Stomach smooth muscle (tissue), 2 donors: Measurements from ENCODE around the gene ENO1.
"Not testable (repeated sequence)": the region's sequence is repeated elsewhere in the genome, so short reads cannot be mapped to it uniquely, and the experiment has no call there.

ENCODE experiments used
- H3K27ac ChIP-seq: one replicate; pipeline ENCODE4 v1.7.0; 2013; ENCODE audit warnings: mild to moderate bottlenecking, low read length, inconsistent platforms
- H3K27me3 ChIP-seq, 2 donors: one replicate each; pipeline ENCODE4 v1.7.0; 2013; ENCODE audit warnings: low read length in 2 of 2; ENCODE audit not compliant: insufficient read depth in 2 of 2, control insufficient read depth in 1 of 2
- H3K36me3 ChIP-seq, 2 donors: one replicate each; pipeline ENCODE4 v1.7.0; 2013; ENCODE audit warnings: low read length in 2 of 2; ENCODE audit not compliant: control insufficient read depth in 2 of 2, insufficient read depth in 2 of 2
- H3K4me1 ChIP-seq: one replicate; pipeline ENCODE4 v1.7.0; 2013; ENCODE audit warnings: low read length; ENCODE audit not compliant: control insufficient read depth, insufficient read depth
- H3K4me3 ChIP-seq, 2 donors: one replicate each; pipeline ENCODE4 v1.7.0; 2013; ENCODE audit warnings: low read length in 2 of 2
- H3K9ac ChIP-seq, 2 donors: one replicate each; pipeline ENCODE4 v1.7.0; 2013; ENCODE audit warnings: low read length in 2 of 2, mild to moderate bottlenecking in 1 of 2
- H3K9me3 ChIP-seq, 2 donors: one replicate each; pipeline ENCODE4 v1.7.0; 2013; ENCODE audit warnings: low read length in 2 of 2; ENCODE audit not compliant: control insufficient read depth in 2 of 2
- donor health status: healthy.
- donor health status: Pancreatic carcinoma.

ENO1 gene

DNA sequence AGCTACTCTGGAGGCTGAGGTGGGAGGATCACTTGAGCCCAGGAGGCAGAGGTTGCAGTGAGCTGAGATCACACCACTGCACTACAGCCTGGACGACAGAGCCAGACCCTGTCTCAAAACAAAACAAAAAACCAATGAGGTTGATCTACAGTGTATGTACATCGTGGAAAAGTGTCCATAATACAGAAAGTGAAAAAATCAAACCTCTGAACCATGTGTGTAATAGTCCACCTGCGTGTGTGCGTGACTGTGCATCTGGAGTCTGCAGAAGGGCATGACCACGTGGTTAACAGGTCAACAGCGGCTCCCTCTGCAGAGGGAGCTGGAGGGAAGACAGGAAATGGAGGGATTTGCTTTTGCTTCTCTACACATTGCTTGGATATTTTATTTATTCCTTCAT, 32.4 kb upstream of the ENO1 start:
- Histone ChIP-seq H3K36me3 (no peaks in the 10 kb centered on the region), H3K9me3 (no peaks in the 10 kb centered on the region), H3K4me1 (no peaks in the 10 kb centered on the region), H3K4me3 (no peak overlapping the region), H3K27me3 (no peaks in the 10 kb centered on the region), H3K27ac (no peak overlapping the region), H3K9ac (no peak overlapping the region)

DNA sequence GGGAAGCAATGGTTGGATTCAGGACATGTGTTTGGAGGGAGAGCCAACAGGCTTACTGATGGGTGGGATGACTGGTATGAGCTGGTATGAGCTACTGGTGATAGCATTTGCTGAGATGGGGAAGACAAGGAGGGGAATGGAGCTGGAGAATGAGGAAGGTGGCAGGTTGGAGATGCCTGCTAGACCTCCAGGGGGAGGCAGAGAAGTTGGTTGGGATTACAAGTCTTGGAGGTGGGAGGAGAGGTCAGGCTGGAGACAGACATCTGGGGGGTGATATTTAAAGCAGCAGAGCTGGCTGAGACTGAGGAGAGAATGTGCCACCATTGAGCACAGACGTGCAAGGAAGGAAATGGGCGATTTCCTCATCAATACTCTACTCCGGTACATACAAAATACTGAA, 31.8 kb upstream of the ENO1 start:
- no peaks in the 10 kb centered on the region for H3K4me1 ChIP-seq
- no peaks in the 10 kb centered on the region for H3K27me3 ChIP-seq
- no peaks in the 10 kb centered on the region for H3K9me3 ChIP-seq
- H3K9ac ChIP-seq: no peak overlapping the region
- H3K27ac ChIP-seq: no peak overlapping the region
- no peak overlapping the region for H3K4me3 ChIP-seq
- H3K36me3 ChIP-seq: no peaks in the 10 kb centered on the region

DNA sequence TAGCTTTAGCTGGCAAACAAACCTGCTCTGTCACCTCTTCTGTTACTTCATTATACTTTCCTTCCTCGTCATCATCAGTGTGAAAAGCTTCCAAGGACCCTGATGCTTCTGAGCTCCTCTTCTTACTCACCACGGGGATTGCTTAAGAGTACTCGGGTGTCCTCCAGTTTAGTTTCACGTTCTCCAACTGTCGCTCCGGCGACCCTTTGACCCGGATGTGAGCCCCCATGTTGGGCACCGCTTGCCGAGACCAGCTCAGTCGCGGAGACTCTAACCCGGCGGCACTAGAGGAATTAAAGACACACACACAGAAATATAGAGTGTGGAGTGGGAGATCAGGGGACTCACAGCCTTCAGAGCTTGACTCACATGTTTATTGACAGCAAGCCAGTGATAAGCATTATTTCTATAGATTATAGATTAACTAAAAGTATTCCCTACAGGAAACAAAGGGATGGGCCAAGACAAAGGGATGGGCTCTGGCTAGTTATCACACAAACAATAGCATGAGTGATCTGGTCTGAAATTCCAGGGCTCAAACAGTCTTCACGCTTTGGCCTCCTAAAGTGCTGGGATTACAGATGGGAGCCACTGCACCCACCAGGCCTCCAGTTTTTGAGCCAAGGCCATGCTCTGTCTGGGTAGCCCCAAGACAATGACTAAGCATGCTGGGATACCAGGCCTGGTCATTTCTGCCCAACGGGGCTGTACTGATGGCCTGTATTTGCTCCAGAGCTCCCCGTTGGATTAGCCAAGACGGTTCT, 30.1 kb upstream of the ENO1 start:
- H3K4me1 ChIP-seq: peaks cover 8% of the 10 kb centered on the region
- H3K9ac ChIP-seq: no peak overlapping the region
- H3K27ac ChIP-seq: no peak overlapping the region

DNA sequence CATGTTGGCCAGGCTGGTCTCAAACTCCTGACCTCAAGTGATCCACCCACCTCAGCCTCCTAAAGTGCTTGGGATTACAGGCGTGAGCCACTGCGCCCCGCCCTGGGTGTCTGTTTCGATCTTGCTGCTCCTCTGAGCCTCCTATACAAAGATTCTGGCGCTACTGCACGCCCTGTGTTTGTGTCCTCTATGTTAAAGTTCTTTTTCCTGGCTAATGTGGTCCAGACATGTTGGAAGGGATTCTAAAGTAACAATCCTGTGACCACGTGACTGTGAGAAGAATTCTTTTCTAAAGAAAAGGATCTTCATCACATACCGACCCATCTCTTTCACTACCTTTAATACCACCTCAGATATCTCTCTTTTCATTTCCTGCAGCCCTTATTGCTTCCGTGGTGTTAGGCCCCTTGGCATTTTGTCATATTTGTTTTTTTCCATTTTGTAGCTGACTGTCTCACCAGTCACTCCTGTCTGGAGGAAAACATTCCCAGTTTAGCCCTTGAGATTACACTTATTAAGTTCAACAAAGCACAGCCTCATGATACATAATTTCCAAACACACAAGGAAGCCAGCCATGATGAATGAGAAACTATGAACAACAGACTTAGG, 27.2 kb upstream of the ENO1 start:
- Histone ChIP-seq H3K9me3 (no peaks in the 10 kb centered on the region), H3K4me3 (no peak overlapping the region), H3K36me3 (no peaks in the 10 kb centered on the region), H3K4me1 (peaks cover 9% of the 10 kb centered on the region), H3K27me3 (no peaks in the 10 kb centered on the region), H3K27ac (no peak overlapping the region), H3K9ac (no peak overlapping the region)

More for the DNA sequence above, 30.1 kb upstream of the ENO1 start:
- Histone ChIP-seq H3K9me3 (no peaks in the 10 kb centered on the region), H3K4me3 (no peak overlapping the region), H3K36me3 (no peaks in the 10 kb centered on the region), H3K27me3 (no peaks in the 10 kb centered on the region)

DNA sequence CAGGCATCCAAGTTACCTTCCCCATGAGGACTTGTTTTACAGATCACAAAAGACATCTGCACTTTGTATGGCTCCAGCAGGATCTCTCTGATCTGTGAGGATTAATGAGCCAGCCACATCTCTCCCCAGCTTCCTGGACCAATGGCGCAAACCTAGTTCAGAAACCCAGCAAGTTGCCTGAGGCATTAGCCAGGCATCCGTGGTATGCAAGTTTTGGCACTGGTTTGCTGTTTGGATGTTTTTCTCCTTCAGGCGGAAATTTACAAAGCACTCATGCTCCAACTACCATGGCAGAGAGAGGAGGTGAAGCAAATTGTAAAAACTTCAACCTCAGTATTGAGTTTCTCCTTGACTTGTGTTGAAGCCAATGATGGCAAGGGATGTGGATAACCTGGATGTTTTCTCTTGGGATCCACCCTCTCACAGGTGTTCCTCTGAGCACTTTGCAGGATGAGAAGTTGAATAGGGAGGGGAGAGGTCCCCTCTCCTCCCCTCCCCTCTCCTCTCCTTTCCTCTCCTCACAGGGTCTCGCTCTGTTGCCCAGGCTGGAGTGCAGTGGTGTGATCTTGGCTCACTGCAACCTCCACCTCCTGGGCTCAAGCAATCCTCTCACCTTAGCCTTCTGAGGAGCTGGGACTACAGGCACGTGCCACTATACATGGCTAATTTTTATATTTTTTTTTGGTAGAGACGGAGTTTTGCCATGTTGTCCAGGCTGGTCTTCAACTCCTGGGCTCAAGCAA, 25.6 kb upstream of the ENO1 start:
- peak overlapping the region in 1 of 2 donors; percentile 15 for H3K4me3 ChIP-seq
- no peak overlapping the region for H3K27ac ChIP-seq
- no peak overlapping the region for H3K9ac ChIP-seq
- H3K4me1 ChIP-seq: peaks cover 9% of the 10 kb centered on the region
- H3K27me3 ChIP-seq: no peaks in the 10 kb centered on the region
- no peaks in the 10 kb centered on the region for H3K36me3 ChIP-seq
- no peaks in the 10 kb centered on the region for H3K9me3 ChIP-seq

DNA sequence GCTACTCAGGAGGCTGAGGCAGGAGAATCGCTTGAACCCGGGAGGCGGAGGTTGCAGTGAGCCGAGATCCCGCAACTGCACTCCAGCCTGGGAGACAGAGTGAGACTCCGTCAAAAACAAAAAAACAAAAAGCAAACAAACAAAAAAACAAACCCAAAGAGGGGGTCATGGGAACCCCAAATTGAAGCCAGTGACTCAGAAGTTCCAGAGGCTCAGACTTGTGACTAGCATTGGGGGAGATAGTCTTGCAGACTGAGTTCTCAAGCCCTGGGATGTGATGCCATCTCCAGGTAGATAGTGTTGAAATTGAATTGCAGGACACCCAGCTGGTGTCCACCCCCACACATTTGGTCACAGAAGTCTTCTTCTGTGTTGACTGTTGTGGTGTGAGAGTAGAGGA, 24.9 kb upstream of the ENO1 start:
- Histone ChIP-seq H3K36me3 (no peaks in the 10 kb centered on the region), H3K4me3 (no peak overlapping the region), H3K9me3 (no peaks in the 10 kb centered on the region), H3K9ac (no peak overlapping the region), H3K27ac (no peak overlapping the region), H3K27me3 (no peaks in the 10 kb centered on the region), H3K4me1 (peaks cover 9% of the 10 kb centered on the region)

DNA sequence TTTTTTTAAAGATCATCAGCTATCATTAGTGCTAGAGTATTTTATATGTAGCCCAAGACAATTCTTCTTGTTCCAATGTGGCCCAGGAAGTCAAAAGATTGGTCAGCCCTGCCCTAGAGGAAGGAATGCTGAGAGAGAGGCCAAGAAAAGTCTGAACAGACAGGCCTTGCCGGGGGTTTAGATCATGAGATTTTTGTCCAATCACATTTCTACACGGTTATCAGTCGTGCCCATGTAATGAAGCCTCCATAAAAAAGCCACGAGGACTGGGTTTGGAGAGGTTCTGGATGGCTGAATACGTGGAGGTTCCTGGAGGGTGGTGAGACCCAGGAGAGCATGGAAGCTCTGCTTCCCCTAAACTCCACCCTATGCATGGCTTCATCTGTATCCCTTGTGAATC, 24.3 kb upstream of the ENO1 start:
- H3K27ac ChIP-seq: no peak overlapping the region
- H3K9me3 ChIP-seq: no peaks in the 10 kb centered on the region
- no peak overlapping the region for H3K9ac ChIP-seq
- H3K4me3 ChIP-seq: no peak overlapping the region
- no peaks in the 10 kb centered on the region for H3K36me3 ChIP-seq
- H3K4me1 ChIP-seq: peaks cover 9% of the 10 kb centered on the region
- H3K27me3 ChIP-seq: no peaks in the 10 kb centered on the region

DNA sequence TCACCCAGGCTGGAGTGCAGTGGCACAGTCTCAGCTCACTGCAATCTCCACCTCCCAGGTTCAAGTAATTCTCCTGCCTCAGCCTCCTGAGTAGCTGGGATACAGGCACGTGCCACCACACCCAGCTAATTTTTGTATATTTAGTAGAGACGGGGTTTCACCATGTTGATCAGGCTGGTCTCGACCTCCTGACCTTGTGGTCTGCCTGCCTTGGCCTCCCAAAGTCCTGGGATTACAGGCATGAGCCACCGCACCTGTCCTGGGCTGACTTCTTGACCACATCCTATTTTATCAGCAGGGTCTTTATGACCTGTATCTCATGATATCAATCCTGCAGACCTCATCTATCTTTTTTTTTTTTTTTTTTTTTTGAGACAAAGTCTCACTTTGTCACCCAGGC, 22.2 kb upstream of the ENO1 start:
- H3K9me3 ChIP-seq, H3K4me1 ChIP-seq, H3K27ac ChIP-seq, H3K9ac ChIP-seq, H3K27me3 ChIP-seq, H3K36me3 ChIP-seq, H3K4me3 ChIP-seq: not testable (repeated sequence)

DNA sequence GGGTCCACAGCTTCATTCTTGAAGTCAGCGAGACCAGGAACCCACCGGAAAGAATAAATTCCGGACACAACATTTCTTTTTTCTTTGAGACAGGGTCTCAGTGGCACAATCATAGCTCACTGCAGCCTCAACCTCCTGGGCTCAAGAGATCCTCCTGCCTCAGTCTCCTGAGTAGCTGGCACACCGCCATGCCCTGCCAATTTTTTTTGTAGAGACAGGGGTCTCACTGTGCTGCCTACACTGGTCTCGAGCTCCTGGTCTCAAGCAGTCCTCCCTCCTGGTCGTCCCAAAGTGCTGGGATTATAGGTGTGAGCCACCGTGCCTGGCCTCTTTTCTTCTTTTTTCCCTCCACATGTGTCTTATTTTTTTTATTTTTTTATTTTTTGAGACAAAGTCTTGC, 20.6 kb upstream of the ENO1 start:
- no peak overlapping the region for H3K27ac ChIP-seq
- H3K9ac ChIP-seq: no peak overlapping the region
- H3K4me1 ChIP-seq: peaks cover 6% of the 10 kb centered on the region
- no peaks in the 10 kb centered on the region for H3K27me3 ChIP-seq
- H3K36me3 ChIP-seq: no peaks in the 10 kb centered on the region
- no peaks in the 10 kb centered on the region for H3K9me3 ChIP-seq
- H3K4me3 ChIP-seq: no peak overlapping the region

DNA sequence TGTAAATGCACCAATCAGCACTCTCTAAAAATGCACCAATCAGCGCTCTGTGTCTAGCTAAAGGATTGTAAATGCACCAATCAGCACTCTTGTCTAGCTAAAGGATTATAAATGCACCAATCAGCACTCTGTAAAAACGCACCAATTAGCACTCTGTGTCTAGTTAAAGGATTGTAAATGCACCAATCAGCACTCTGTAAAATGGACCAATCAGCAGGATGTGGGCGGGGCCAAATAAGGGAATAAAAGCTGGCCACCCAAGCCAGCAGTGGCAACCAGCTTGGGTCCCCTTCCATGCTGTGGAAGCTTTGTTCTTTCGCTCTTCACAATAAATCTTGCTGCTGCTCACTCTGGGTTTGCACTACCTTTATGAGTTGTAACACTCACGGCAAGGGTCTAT, 19.9 kb upstream of the ENO1 start:
- not testable (repeated sequence) for H3K27ac ChIP-seq, H3K4me3 ChIP-seq, H3K27me3 ChIP-seq, H3K4me1 ChIP-seq, H3K9me3 ChIP-seq, H3K36me3 ChIP-seq, H3K9ac ChIP-seq

DNA sequence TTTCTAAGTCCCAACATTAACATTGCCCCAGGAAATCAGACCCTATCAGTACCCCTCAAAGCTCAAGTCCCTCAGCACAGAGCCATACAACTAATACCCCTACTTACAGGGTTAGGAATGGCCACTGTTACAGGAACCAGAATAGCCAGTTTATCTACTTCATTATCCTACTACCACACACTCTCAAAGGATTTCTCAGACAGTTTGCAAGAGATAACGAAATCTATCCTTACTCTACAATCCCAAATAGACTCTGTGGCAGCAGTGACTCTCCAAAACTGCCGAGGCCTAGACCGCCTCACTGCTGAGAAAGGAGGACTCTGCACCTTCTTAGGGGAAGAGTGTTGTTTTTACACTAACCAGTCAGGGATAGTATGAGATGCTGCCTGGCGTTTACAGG, 19.0 kb upstream of the ENO1 start:
- H3K27ac ChIP-seq: not testable (repeated sequence)

More for the DNA sequence above, 19.0 kb upstream of the ENO1 start:
- H3K4me1 ChIP-seq, H3K36me3 ChIP-seq, H3K27me3 ChIP-seq, H3K9me3 ChIP-seq, H3K4me3 ChIP-seq, H3K9ac ChIP-seq: not testable (repeated sequence)
